Thyroid gland (tissue), 4 donors: ENCODE results near the gene TUBA4A.

Experiments
- POLR2A ChIP-seq, 2 donors: fragments of 450-650 bp; IDR thresholded peaks; one replicate each; pipeline ENCODE4 v1.6.1; 2017; ENCODE audit warnings: antibody characterized with exemption in 2 of 2, mild to moderate bottlenecking in 2 of 2, moderate library complexity in 1 of 2
- TF ChIP-seq, protein P1 (sequence below), 6 experiments: fragments of 200-600 bp in 3 of 6; fragments of 450-650 bp in 3 of 6; sonication (generic) in 3 of 6; IDR thresholded peaks; one replicate each; pipeline ENCODE4 v1.5.1; 2016 to 2019; ENCODE audit warnings: antibody characterized with exemption in 6 of 6, mild to moderate bottlenecking in 2 of 6, inconsistent platforms in 1 of 6, moderate library complexity in 1 of 6

DNA sequence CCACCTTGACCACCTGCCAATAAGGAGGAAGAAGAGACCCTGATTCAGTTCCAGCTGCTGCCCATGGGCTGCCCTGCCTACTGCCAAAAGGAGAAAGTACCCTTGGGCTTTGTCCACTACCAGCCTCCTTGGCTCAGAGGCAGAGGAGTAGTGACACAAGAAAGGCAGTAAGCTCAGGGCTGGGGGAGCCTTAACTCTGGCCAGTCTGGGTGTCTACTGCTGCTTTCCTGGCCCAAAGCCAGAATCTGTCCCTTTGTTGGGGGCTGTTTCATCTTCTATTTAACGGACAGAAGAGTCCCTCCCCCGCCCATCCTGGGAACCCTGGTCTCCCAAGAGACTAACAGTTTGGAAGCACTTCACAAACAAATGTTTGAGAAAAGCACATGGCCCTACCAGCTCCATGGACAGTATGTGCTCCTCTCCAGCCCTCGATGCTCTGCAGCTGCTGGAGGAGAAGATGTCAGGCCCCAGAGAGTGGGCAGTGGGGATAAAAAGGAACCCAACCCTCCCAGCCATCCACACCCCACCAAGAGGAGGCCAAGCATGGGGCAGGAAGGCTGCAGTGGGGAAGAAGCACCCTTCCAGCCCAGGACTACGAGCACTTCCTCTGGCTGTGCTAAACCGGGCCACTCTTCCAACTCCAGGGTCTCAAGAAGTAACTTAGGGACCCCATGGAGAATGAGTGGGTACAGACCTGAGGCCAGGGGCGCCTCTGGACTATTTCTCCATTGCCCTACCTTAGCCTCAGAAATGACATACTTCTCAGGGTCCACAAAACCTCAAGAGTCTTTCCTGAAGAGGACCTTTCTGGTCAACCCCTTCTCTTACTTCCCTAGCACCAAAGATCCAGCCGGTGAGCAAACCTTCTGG lies 25.4 kb downstream of the TUBA4A start:
- TF ChIP-seq, protein P1, sequence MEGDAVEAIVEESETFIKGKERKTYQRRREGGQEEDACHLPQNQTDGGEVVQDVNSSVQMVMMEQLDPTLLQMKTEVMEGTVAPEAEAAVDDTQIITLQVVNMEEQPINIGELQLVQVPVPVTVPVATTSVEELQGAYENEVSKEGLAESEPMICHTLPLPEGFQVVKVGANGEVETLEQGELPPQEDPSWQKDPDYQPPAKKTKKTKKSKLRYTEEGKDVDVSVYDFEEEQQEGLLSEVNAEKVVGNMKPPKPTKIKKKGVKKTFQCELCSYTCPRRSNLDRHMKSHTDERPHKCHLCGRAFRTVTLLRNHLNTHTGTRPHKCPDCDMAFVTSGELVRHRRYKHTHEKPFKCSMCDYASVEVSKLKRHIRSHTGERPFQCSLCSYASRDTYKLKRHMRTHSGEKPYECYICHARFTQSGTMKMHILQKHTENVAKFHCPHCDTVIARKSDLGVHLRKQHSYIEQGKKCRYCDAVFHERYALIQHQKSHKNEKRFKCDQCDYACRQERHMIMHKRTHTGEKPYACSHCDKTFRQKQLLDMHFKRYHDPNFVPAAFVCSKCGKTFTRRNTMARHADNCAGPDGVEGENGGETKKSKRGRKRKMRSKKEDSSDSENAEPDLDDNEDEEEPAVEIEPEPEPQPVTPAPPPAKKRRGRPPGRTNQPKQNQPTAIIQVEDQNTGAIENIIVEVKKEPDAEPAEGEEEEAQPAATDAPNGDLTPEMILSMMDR (IDR thresholded peaks at IDR 0.05): no peak
- TF ChIP-seq POLR2A (IDR thresholded peaks at IDR 0.05): no peak
